Hematopoietic multipotent progenitor cell treated with erythropoietin and hydrocortisone succinate and interleukin-3 and kit ligand, for 15 days (in vitro differentiated cells): ENCODE measurements around the gene NOC2L.

Source experiments
- DNase-seq: peaks from one replicate; pipeline ENCODE4 v3.0.0-alpha.2; 2015; ENCODE audit warnings: low spot score

The NOC2L gene

GRCh38 chr1:974687-975328 lies 15.8 kb upstream of the NOC2L start:
- DNase-seq, result no peak

- no peak for DNase-seq
Measured at GRCh38 chr1:974293-974640, 15.2 kb upstream of the NOC2L start.

DNA sequence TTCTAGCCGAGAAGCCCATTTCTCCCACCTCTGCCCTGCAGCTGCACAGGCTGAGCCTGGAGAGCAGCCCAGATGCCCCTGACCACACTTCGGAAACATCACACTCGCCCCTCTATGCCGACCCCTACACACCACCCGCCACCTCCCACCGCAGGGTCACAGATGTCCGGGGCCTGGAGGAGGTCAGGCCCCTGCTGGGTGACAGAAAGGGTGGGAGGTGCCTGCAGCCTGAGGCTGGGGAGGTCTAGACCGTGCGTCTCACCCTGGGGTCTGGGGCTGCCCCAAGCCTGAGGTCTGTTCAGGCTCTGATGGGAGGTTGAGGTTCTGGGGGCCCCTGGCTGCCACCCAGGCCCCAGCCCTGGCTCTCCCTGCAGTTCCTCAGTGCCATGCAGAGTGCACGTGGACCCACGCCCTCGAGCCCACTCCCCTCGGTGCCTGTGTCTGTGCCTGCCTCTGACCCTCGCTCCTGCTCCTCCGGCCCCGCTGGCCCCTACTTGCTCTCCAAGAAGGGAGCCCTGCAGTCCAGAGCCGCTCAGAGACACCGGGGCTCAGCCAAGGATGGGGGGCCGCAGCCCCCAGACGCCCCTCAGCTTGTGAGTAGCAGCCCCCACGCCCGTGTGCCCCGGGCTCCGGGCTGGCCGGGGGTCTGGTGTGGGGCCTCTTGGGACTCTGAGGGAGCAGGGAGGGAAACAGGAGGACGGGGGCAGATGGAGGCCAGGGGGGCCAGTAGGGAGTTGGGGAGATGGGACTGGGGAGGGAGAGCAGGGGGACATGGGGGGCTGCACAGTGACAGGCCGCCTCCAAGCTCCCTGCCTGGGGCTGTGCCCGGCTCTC lies 14.6 kb upstream of the NOC2L start:
- no peak for DNase-seq

GRCh38 chr1:972726-973458 lies 13.8 kb upstream of the NOC2L start:
- no peak for DNase-seq

GRCh38 chr1:971751-972506 lies 12.9 kb upstream of the NOC2L start:
- DNase-seq, result no peak

- DNase-seq, result no peak
Measured at GRCh38 chr1:970973-971730, 12.1 kb upstream of the NOC2L start.

- no peak for DNase-seq
Measured at GRCh38 chr1:970242-970972, 11.4 kb upstream of the NOC2L start.

- no peak for DNase-seq
Measured at GRCh38 chr1:969260-969855, 10.3 kb upstream of the NOC2L start.

DNA sequence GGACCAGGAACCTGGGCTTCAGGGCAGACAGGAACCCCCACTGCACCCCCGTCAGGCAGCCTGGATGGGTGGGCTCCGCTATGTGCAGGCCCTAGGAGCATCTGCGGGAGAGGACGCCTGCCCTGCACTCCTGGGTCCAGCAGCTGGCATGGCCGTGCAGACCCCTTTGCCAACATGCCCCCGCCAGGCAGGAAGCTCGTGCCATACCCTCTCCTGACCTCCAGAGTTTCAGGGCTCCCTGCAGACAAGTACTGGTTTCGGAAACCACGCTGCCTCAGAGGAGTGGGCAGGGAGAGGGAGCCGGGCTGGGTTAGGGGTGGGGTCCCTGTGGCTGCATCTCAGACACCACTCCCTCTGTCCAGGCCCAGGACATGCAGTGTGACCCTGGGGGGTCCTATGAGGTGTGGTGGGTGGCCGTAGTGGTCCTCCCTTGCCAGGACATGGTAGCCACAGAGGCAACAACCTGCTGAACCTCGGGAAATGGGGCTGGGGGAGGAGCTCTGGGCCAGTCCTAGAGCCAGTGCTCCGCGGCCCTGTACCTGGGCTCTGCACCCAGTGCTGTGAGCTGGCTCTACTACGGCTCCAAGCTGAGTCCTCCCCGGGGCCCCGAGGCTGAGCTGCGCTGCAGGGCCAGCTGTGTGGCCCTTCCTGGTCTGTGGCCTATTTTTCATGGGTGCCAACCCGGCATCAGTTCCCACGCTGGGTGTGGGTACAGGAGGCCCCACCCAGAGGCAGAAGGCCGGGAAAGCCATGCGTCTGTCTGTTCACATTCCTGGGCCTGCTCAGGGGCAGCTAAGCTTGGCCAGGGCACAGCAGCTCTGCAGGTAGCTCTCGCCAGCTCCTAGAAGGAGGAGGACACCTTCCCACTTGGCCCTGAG lies 8.6 kb upstream of the NOC2L start:
- no peak for DNase-seq

GRCh38 chr1:966704-967300 lies 7.7 kb upstream of the NOC2L start:
- peak; percentile 36 for DNase-seq

DNA sequence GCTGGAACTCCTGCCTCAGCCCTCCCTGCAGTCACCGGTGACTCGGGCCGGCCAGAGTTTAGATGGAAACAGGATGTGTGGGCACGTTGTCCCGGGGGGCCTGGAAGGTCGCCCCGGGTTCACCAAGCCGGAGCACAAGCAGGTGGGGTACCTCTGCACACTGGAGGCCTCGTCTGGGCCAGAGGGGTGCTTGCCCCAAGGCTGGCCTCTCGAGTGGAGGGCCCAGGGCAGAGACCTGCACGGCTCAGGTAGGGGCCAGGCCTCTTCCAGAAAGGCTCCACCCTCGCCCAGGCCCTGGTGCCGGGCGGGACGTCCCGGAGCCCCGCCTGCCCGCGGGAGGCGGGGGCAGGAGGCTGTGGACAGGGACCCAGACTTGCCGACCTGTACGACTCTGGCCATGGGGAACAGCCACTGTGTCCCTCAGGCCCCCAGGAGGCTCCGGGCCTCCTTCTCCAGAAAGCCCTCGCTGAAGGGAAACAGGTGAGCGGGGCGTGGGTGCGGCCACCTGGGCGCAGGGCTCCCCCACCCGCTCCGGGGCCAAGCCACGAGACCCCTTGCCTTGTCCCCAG lies 7.2 kb upstream of the NOC2L start, which contains the start of gene PLEKHN1:
Gene PLEKHN1, plus strand, starts transcription at position 348 of the 569 bp plus-strand sequence. Its CDS starts 50 bp downstream, at position 398.
- DNase-seq, result no peak

DNA sequence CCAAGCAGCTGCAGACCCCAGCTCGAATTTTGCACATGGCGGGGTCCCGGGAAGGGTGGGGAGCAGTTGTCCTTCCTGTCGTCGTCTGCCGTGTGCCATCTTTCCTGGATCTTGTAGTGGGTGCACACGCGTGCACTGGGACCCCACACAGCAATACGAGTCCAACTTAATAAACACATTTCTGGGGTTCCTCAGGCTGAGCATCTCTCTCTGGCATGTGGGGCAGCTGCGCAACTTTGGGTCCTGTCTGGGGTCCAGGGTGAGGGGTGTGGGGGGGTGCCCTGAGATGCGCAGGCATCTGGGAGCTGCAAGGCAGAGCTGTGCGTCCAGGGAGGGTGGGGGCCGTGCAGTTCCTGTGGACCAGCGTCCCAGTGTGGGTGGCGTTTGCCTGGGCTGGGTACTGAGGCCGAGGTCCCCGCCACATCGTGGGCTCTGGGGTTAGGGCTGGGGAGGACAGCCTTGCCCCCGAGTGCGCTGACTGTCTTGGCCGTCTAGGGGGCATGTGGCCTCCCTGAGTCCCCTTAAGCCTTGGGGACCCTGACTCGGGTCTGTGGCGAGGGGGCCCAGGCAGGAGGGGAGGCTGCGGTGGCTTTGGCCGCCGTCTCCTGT lies 6.6 kb upstream of the NOC2L start:
- no peak for DNase-seq

DNA sequence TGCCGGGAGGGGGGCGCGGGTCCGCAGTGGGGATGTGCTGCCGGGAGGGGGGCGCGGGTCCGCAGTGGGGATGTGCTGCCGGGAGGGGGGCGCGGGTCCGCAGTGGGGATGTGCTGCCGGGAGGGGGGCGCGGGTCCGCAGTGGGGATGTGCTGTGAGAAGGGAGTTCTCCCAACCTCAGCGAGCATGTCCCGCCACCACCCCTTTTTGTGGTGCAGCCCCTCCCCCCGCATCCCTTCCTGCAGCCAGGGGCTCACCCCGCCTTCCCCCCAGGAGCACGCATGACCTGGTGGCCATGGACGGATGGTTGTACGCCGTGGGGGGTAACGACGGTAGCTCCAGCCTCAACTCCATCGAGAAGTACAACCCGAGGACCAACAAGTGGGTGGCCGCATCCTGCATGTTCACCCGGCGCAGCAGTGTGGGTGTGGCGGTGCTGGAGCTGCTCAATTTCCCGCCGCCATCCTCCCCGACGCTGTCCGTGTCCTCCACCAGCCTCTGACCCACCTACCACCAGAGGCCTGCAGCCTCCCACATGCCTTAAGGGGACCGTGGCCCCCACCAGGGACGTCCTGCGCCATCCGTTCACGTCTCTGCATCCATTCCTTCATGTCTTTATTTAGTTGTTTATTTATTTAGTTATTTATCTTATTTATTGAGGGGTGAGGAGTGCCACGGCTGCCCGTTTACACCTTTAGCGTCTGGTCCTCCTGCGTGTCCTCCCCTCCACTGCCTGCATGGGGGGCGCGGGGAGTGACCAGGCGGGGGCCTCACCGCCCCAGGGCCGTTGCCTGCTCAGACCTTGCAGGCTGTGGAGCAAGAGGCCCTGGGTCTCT lies 5.9 kb upstream of the NOC2L start:
- DNase-seq, result no peak

- DNase-seq, result no peak
Measured at GRCh38 chr1:963746-964525, 4.9 kb upstream of the NOC2L start.

DNA sequence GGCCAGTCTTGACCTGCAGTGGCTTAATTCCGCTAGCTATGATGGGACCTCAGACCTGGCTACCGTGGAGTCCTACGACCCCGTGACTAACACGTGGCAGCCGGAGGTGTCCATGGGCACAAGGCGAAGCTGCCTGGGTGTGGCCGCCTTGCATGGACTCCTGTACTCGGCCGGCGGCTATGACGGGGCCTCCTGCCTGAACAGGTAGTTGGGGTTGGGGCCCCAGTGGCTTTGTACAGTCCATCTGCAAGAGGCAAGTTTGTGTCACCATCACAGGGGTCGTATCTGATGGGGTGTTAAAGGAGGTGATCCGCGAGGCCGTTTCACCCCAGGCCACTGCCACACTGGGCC lies 4.2 kb upstream of the NOC2L start:
- DNase-seq, result no peak
